HUES6 (cell line): Measurements from ENCODE around the gene FRRS1.

Experiments used
- H3K27ac ChIP-seq: 2 replicates; pipeline ENCODE4 v1.7.0; 2013; ENCODE audit warnings: low read depth, mild to moderate bottlenecking, low read length, inconsistent platforms
- H3K27me3 ChIP-seq: 2 replicates; pipeline ENCODE4 v1.6.1; 2013; ENCODE audit warnings: low read length; ENCODE audit not compliant: control insufficient read depth, insufficient read depth
- H3K36me3 ChIP-seq: 2 replicates; pipeline ENCODE4 v1.6.1; 2013; ENCODE audit warnings: low read length; ENCODE audit not compliant: control insufficient read depth, insufficient read depth
- H3K4me1 ChIP-seq: 2 replicates; pipeline ENCODE4 v1.6.1; 2013; ENCODE audit warnings: low read length; ENCODE audit not compliant: control insufficient read depth, insufficient read depth
- H3K4me3 ChIP-seq: 2 replicates; pipeline ENCODE4 v1.5.1; 2013; ENCODE audit warnings: low read depth, low read length
- H3K9ac ChIP-seq: one replicate; pipeline ENCODE4 v1.6.1; 2013; ENCODE audit warnings: mild to moderate bottlenecking, low read length
- H3K9me3 ChIP-seq: 2 replicates; pipeline ENCODE4 v1.6.1; 2013; ENCODE audit warnings: low read depth, low read length; ENCODE audit not compliant: control insufficient read depth, insufficient read depth

FRRS1 gene

DNA sequence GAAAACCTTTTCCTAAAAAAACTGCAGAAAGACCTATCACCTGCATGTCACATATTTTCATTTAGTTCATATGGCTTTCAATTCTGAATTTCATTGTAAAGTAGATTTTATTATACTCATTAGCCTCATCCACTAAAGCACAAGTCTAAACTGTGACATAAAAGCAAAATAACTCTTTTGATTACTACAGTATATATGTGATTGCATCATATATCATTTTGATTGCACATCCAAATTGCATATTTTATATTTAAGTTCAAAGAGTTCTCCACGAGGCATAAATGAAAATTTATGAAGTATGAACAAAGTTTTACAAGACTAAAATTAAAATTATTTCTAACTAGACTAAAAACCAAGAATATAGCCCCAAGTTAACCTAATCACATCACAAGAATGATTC lies 101.2 kb downstream of the FRRS1 start:
- H3K27ac ChIP-seq: no peak overlapping the region
- H3K27me3 ChIP-seq: no peaks in the 10 kb centered on the region
- H3K36me3 ChIP-seq: no peaks in the 10 kb centered on the region
- H3K9ac ChIP-seq: no peak overlapping the region
- no peak overlapping the region for H3K4me3 ChIP-seq
- H3K9me3 ChIP-seq: no peaks in the 10 kb centered on the region
- no peaks in the 10 kb centered on the region for H3K4me1 ChIP-seq

GRCh38 chr1:99663501-99663900 lies 102.9 kb downstream of the FRRS1 start:
- H3K27me3 ChIP-seq: no peaks in the 10 kb centered on the region
- no peaks in the 10 kb centered on the region for H3K4me1 ChIP-seq
- no peaks in the 10 kb centered on the region for H3K36me3 ChIP-seq
- H3K4me3 ChIP-seq: no peak overlapping the region
- no peak overlapping the region for H3K27ac ChIP-seq
- no peak overlapping the region for H3K9ac ChIP-seq
- no peaks in the 10 kb centered on the region for H3K9me3 ChIP-seq

DNA sequence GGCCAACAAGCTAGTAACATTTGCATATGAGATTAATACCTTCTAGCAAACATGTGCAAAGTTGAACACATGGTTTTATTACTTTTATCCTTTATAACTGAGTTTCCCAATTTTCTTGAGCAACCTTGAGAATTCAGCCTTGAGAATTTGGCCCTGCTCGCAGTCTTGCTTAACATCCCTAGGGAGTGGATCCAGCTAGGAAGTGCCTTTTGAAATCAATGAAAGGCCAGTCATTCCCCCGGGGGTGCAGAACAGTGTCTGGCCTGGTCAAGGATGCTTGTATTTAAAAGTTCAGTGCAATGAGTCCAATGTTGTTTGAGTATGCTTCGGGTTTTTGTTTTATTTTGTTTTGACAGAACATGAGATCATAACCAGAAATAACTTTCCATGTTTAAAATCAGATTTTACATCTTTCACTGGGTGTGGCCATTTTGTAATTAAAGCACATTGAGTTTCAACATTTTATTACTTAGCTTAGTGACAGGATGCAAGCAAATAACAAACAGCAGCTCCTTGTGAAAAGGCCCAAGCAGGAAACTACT lies 103.8 kb downstream of the FRRS1 start:
- Histone ChIP-seq H3K27me3 (no peaks in the 10 kb centered on the region), H3K27ac (no peak overlapping the region), H3K9ac (no peak overlapping the region), H3K4me1 (no peaks in the 10 kb centered on the region), H3K9me3 (no peaks in the 10 kb centered on the region), H3K4me3 (no peak overlapping the region), H3K36me3 (no peaks in the 10 kb centered on the region)

DNA sequence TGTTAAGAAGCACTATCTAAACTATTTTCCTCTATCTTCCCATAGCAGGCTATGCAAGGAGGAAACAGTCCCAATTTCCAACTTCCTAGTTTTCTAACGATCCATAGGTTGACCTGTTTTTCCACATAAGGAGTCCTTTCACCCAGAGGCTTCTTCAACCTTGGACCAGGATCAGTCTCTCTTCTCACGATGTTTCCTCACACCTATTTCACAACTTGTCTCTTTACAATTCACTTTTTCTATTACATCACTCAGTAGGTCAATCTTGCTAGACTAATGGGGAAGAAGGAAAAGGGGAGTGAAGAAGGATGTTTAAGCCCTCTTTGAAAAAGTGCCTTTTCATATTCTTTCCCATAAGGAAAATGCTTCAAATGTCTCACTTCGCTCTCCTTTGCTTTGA lies 104.7 kb downstream of the FRRS1 start:
- no peak overlapping the region for H3K27ac ChIP-seq

GRCh38 chr1:99660496-99660895 lies 105.9 kb downstream of the FRRS1 start:
- no peaks in the 10 kb centered on the region for H3K9me3 ChIP-seq
- no peak overlapping the region for H3K4me3 ChIP-seq
- no peaks in the 10 kb centered on the region for H3K4me1 ChIP-seq
- H3K27ac ChIP-seq: no peak overlapping the region
- H3K9ac ChIP-seq: no peak overlapping the region
- H3K36me3 ChIP-seq: no peaks in the 10 kb centered on the region
- no peaks in the 10 kb centered on the region for H3K27me3 ChIP-seq

More for the DNA sequence above, 104.7 kb downstream of the FRRS1 start:
- Histone ChIP-seq H3K9ac (no peak overlapping the region), H3K36me3 (no peaks in the 10 kb centered on the region), H3K9me3 (no peaks in the 10 kb centered on the region), H3K27me3 (no peaks in the 10 kb centered on the region), H3K4me1 (no peaks in the 10 kb centered on the region), H3K4me3 (no peak overlapping the region)

- H3K27me3 ChIP-seq: no peaks in the 10 kb centered on the region
- H3K9me3 ChIP-seq: no peaks in the 10 kb centered on the region
- no peak overlapping the region for H3K4me3 ChIP-seq
- no peak overlapping the region for H3K27ac ChIP-seq
- H3K4me1 ChIP-seq: no peaks in the 10 kb centered on the region
- H3K9ac ChIP-seq: no peak overlapping the region
- H3K36me3 ChIP-seq: no peaks in the 10 kb centered on the region
Measured at GRCh38 chr1:99659755-99660210, 106.7 kb downstream of the FRRS1 start.
